A549 treated with dexamethasone at 1 μM for 4 hours (cell line): ENCODE measurements around the gene TMEM39A. TPM values are rescaled to one million over a fixed set of nuclear protein-coding genes. Genes with fewer than 3 reads are reported as not detected.

Source experiments
- total RNA-seq: library from RNA; stranded (reverse); fragments of 200-300 nt; extraction: Qiagen RNA extraction; gene quantifications from 5 replicates; pipeline ENCODE4 v1.2.3, GENCODE V29; 2022

TMEM39A gene
- 18.5 to 25.3 TPM (median 23.0 TPM) in 5 replicates for total RNA-seq

GRCh38 chr3:119463171-119464169 lies at the start of gene TMEM39A:
Gene TMEM39A (minus strand): TSS chr3:119463615. CDS start chr3:119462074, 1,541 bp downstream.

GRCh38 chr3:119498186-119499011 lies 35.0 kb upstream of the TMEM39A start, which contains the start of gene TIMMDC1:
Gene TIMMDC1 (plus strand): TSS chr3:119498547. CDS start chr3:119498734, 187 bp downstream.

Other genes with a start within 250 kb of the TMEM39A start
- gene B4GALT4, start 222.7 kb downstream of the TMEM39A start, total RNA-seq = 81.9 to 113 TPM (median 106 TPM) in 5 replicates
- gene ARHGAP31, start 169.2 kb downstream of the TMEM39A start, total RNA-seq = 0.67 to 1.4 TPM (median 0.98 TPM) in 5 replicates
- 7.2 to 7.9 TPM (median 7.7 TPM) in 5 replicates for gene POGLUT1, start 5.3 kb upstream of the TMEM39A start, total RNA-seq
- gene TIMMDC1, start 34.9 kb upstream of the TMEM39A start, total RNA-seq = 65.9 to 82.5 TPM (median 74.0 TPM) in 5 replicates
- 0.04 to 0.09 TPM in 2 of 5 replicates, not detected in the others for gene CD80, start 96.0 kb upstream of the TMEM39A start, total RNA-seq
- gene ADPRH, start 115.9 kb upstream of the TMEM39A start, total RNA-seq = 3.1 to 3.6 TPM (median 3.2 TPM) in 5 replicates
- 0.22 to 0.44 TPM (median 0.31 TPM) in 5 replicates for gene PLA1A, start 134.3 kb upstream of the TMEM39A start, total RNA-seq
- 0.13 to 0.95 TPM (median 0.23 TPM) in 5 replicates for gene POPDC2, start 197.0 kb upstream of the TMEM39A start, total RNA-seq
- 98.1 to 134 TPM (median 98.9 TPM) in 5 replicates for gene COX17, start 213.8 kb upstream of the TMEM39A start, total RNA-seq
- 0.21 to 0.32 TPM (median 0.23 TPM) in 4 of 5 replicates, not detected in the other for gene CFAP91, start 239.4 kb upstream of the TMEM39A start, total RNA-seq